Right ventricle myocardium superior (tissue), 1 donor: ENCODE results near the gene CD274. TPM values are rescaled to one million over a fixed set of nuclear protein-coding genes. Genes with fewer than 3 reads are reported as not detected.
"Not testable (repeated sequence)": the region's sequence is repeated elsewhere in the genome, so short reads cannot be mapped to it uniquely, and the experiment has no call there.

ENCODE experiments used
- ATAC-seq: fragments of 200-7000 bp; cut with Tn5 transposase; one replicate; pipeline ENCODE4 v1.9.1; 2020; ENCODE audit warnings: mild to moderate bottlenecking; ENCODE audit not compliant: poor library complexity
- DNase-seq: peaks from one replicate; pipeline ENCODE4 v3.0.0-alpha.2; 2020
- intact Hi-C: fragments of 100-400 bp; cut with DNase I; formaldehyde crosslinking; loops from one replicate; pipeline ENCODE4 v1.11.2; 2022
- total RNA-seq: library from RNA; stranded (reverse); fragmentation: NEBNext Ultra II Directional; extraction: Animal tissue kit (Norgen Biotek cat#: 25700); gene quantifications from one replicate; pipeline ENCODE4 v1.2.1, GENCODE V29; 2021
- donor health status: DM: no; HTN: yes; CAD: no; lungs with severe emphysema.

The CD274 gene
- total RNA-seq, 1 donor from 2014 or later = 9.0 TPM

- intact Hi-C loops = no loop called here
- ATAC-seq (no peak), DNase-seq (no peak)
Observed at GRCh38 chr9:5436441-5436840, 13.9 kb upstream of the CD274 start.

GRCh38 chr9:5437254-5438216 is 12.8 kb upstream of the CD274 start, which contains the start of gene PLGRKT:
PLGRKT (minus strand) TSS chr9:5437925; CDS start chr9:5431977, 5,948 bp downstream.
- peak; percentile 98 for ATAC-seq
- intact Hi-C loops = no loop called here
- peak; percentile 98 for DNase-seq

GRCh38 chr9:5438301-5439162 is 11.8 kb upstream of the CD274 start:
- intact Hi-C loops = no loop called here
- ATAC-seq (peak; percentile 12), DNase-seq (no peak)

GRCh38 chr9:5440426-5440825 is 9.9 kb upstream of the CD274 start:
- ATAC-seq (no peak), DNase-seq (no peak)
- intact Hi-C loops = loop anchor here (5.0 kb wide), 1 partner anchor 253 kb away; the partner anchor contains the start of gene INSL6

- DNase-seq (no peak), ATAC-seq (no peak)
- intact Hi-C loops = loop anchor here (5.0 kb wide), 1 partner anchor 254 kb away; the partner anchor contains the start of gene INSL6
Observed at GRCh38 chr9:5441043-5441442, 9.3 kb upstream of the CD274 start.

GRCh38 chr9:5442400-5443011 is 7.8 kb upstream of the CD274 start:
- intact Hi-C loops = loop anchor here (5.0 kb wide), 1 partner anchor 255 kb away; the partner anchor contains the start of gene INSL6
- no peak for DNase-seq
- no peak for ATAC-seq

- no peak for DNase-seq
- ATAC-seq = no peak
- intact Hi-C loops = loop anchor here (5.0 kb wide), 1 partner anchor 257 kb away; the partner anchor contains the start of gene INSL6
Observed at GRCh38 chr9:5443850-5444249, 6.5 kb upstream of the CD274 start.

GRCh38 chr9:5445096-5445495 is 5.2 kb upstream of the CD274 start:
- DNase-seq, intact Hi-C loops, ATAC-seq: not testable (repeated sequence)

GRCh38 chr9:5445886-5446285 is 4.5 kb upstream of the CD274 start:
- no peak for ATAC-seq
- intact Hi-C loops = no loop called here
- DNase-seq = no peak

- intact Hi-C loops = no loop called here
- ATAC-seq = no peak
- DNase-seq = no peak
Observed at GRCh38 chr9:5446451-5447236, 3.7 kb upstream of the CD274 start.

GRCh38 chr9:5447337-5447736 is 3.0 kb upstream of the CD274 start:
- DNase-seq (no peak), ATAC-seq (no peak)
- intact Hi-C loops = no loop called here

- intact Hi-C loops = no loop called here
- DNase-seq (no peak), ATAC-seq (no peak)
Observed at GRCh38 chr9:5448016-5448415, 2.3 kb upstream of the CD274 start.

- no peak for ATAC-seq
- intact Hi-C loops = no loop called here
- DNase-seq = no peak
Observed at GRCh38 chr9:5448461-5449435, 1.6 kb upstream of the CD274 start.

GRCh38 chr9:5449521-5450358 is 602 bp upstream of the CD274 start:
- intact Hi-C loops = loop anchor here (2.0 to 5.0 kb wide), 2 partner anchors 63 to 141 kb away; partner anchors contain the start of gene PDCD1LG2
- peak; percentile 8 for ATAC-seq

GRCh38 chr9:5452286-5452609 is 1.9 kb downstream of the CD274 start:
- DNase-seq (no peak), ATAC-seq (no peak)
- intact Hi-C loops = loop anchor here (5.0 kb wide), 1 partner anchor 60 kb away; the partner anchor contains the start of gene PDCD1LG2

More at GRCh38 chr9:5449521-5450358, 602 bp upstream of the CD274 start:
- no peak for DNase-seq

- no peak for DNase-seq
- ATAC-seq = no peak
- intact Hi-C loops = loop anchor here (5.0 kb wide), 1 partner anchor 59 kb away; the partner anchor contains the start of gene PDCD1LG2
Observed at GRCh38 chr9:5453004-5453403, 2.7 kb downstream of the CD274 start.
